ENCODE results near the gene MYO7B. TPM values are rescaled to one million over a fixed set of nuclear protein-coding genes. Genes with fewer than 3 reads are reported as not detected.
A peak's percentile ranks its signal among the peaks of the same experiment; 100 is the strongest.

The MYO7B gene
- total RNA-seq, 1 experiment from 2014 or later, result 28.0 TPM

DNA sequence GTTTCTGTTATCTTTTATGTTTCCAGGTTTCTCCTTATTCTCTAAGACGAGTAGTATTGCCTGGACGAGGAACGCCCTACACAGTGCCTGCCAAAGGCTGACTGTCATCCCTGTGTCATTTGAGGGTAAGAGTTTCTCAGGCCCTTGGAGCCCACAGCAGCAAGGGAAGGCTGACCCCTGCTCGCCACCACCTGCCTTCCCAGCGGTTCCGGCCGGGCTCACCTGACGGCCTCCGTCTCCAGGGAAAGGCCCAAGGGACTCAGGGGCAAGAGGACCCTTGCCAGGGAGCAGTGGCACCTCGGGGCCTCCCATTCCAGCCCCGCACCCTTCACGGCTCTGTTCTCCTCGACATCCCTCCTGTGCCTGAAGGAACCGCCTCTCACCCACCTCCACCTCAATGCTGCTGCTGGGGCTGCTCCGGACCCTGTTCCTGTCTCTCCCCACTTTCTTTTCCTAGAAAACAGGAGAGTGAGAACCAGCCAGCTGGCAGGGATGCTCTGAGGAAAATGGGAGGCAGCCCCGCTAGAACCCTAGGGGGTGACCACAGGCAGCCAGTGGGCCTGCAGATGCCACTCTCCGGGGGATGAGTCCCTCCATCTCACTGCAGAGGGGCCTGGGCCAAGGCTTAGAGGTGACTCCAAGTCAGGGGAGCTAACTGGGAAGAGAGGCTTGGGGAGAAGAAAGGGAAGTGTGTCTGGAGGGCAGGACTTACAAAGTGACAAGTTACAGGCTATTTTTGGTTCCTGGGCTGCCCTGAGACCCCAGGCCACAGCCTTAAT, 138.0 kb downstream of the MYO7B start:
- Histone ChIP-seq H3K79me2 (ENCODE audit: low read length) (no peaks in the 10 kb centered on the region), H3K9me3 (ENCODE audit: low read length) (no peaks in the 10 kb centered on the region), H2AFZ (ENCODE audit: low read length) (no peak overlapping the region), H3K36me3 (ENCODE audit: low read depth, low read length) (no peaks in the 10 kb centered on the region), H3K4me3 (ENCODE audit: low read length) (no peak overlapping the region), H3K27me3 (ENCODE audit: low read length) (no peaks in the 10 kb centered on the region), H3K9ac (ENCODE audit: low read length) (no peak overlapping the region), H3K4me2 (ENCODE audit: low read length) (no peak overlapping the region), H4K20me1 (ENCODE audit: low read length) (no peaks in the 10 kb centered on the region), H3F3A (ENCODE audit: low read length, unreplicated experiment) (no peaks in the 10 kb centered on the region), H3K4me1 (ENCODE audit: insufficient read depth, low read length) (peaks cover 5% of the 10 kb centered on the region; the same call in 1 of the 2 replicates), H3K9me2 (replicated peaks; ENCODE audit: low read length) (no peaks in the 10 kb centered on the region), H3K27ac (ENCODE audit: low read length) (no peak overlapping the region)
- DNase-seq, result no peak
- TF ChIP-seq EZH2phosphoT487 (IDR thresholded peaks at IDR 0.05; ENCODE audit: borderline replicate concordance, low read length) (no peak), EZH2 (IDR thresholded peaks at IDR 0.05; ENCODE audit: low read length, unreplicated experiment) (no peak), CTCF (conservative IDR thresholded peaks at IDR 0.05; ENCODE audit: low read depth, low read length) (no peak)
- intact Hi-C loops (cut with micrococcal nuclease), result no loop called here
- no peak for ATAC-seq
- TSS peak; percentile 23 for BruUV-seq (replicated peaks)
- POLR2A ChIA-PET (ENCODE audit: unreplicated experiment), result no interaction called here
- CTCF ChIA-PET, result no interaction called here

- peak; percentile 28 for DNase-seq
Measured at GRCh38 chr2:127674241-127675209, 139.0 kb downstream of the MYO7B start.

More at GRCh38 chr2:127674241-127675209, 139.0 kb downstream of the MYO7B start:
- Histone ChIP-seq H3K4me3 (ENCODE audit: low read length) (peak overlapping the region; percentile 66), H3K4me1 (ENCODE audit: insufficient read depth, low read length) (peaks cover 5% of the 10 kb centered on the region; the same call in 1 of the 2 replicates), H2AFZ (ENCODE audit: low read length) (peak overlapping the region; percentile 75; the same call in 1 of the 2 replicates), H3K9me2 (replicated peaks; ENCODE audit: low read length) (no peaks in the 10 kb centered on the region), H3K79me2 (ENCODE audit: low read length) (no peaks in the 10 kb centered on the region), H3K9ac (ENCODE audit: low read length) (peak overlapping the region; percentile 40; the same call in 1 of the 2 replicates), H3K36me3 (ENCODE audit: low read depth, low read length) (no peaks in the 10 kb centered on the region), H3K9me3 (ENCODE audit: low read length) (no peaks in the 10 kb centered on the region), H4K20me1 (ENCODE audit: low read length) (no peaks in the 10 kb centered on the region), H3K27ac (ENCODE audit: low read length) (no peak overlapping the region), H3K27me3 (ENCODE audit: low read length) (no peaks in the 10 kb centered on the region), H3F3A (ENCODE audit: low read length, unreplicated experiment) (no peaks in the 10 kb centered on the region), H3K4me2 (ENCODE audit: low read length) (peak overlapping the region; percentile 82)
- BruUV-seq (replicated peaks), result no TSS peak
- TF ChIP-seq CTCF (conservative IDR thresholded peaks at IDR 0.05; ENCODE audit: low read depth, low read length), result no peak
- no peak for TF ChIP-seq EZH2phosphoT487 (IDR thresholded peaks at IDR 0.05; ENCODE audit: borderline replicate concordance, low read length)
- TF ChIP-seq EZH2 (IDR thresholded peaks at IDR 0.05; ENCODE audit: low read length, unreplicated experiment), result no peak
- intact Hi-C loops (cut with micrococcal nuclease), result loop anchor here (1.0 kb wide), 1 partner anchor 83 kb away; no protein-coding TSS in a partner anchor
- ChIA-PET CTCF (interaction anchor here (0.6 to 2.2 kb wide), 4 partner anchors 83 to 189 kb away, joined by 3 to 19 read pairs (median 4); no protein-coding TSS in a partner anchor), POLR2A (ENCODE audit: unreplicated experiment) (no interaction called here)
- peak; percentile 50 for ATAC-seq
